ENCODE results near the gene UTS2. TPM values are rescaled to one million over a fixed set of nuclear protein-coding genes. Genes with fewer than 3 reads are reported as not detected.
A peak's percentile ranks its signal among the peaks of the same experiment; 100 is the strongest.

UTS2 gene
- total RNA-seq, 1 experiment from 2014 or later: not detected

GRCh38 chr1:7893529-7894180, 40.8 kb upstream of the UTS2 start:
- peaks cover 6% of the 10 kb centered on the region for H3K36me3 Mint-ChIP-seq (ENCODE audit: insufficient read depth, unreplicated experiment)
- H3K27ac Mint-ChIP-seq (ENCODE audit: low read depth, unreplicated experiment): no peak overlapping the region
- no peak for TF ChIP-seq CTCF (IDR thresholded peaks at IDR 0.05; ENCODE audit: unreplicated experiment)
- H3K4me3 Mint-ChIP-seq (ENCODE audit: unreplicated experiment): no peak overlapping the region
- DNase-seq (ENCODE audit: unreplicated experiment): peak; percentile 87
- H3K4me1 Mint-ChIP-seq (ENCODE audit: insufficient read depth, unreplicated experiment): no peaks in the 10 kb centered on the region
- intact Hi-C loops (cut with micrococcal nuclease): no loop called here
- no TSS peak for BruUV-seq (replicated peaks)
- CTCF ChIA-PET: interaction anchor here (0.8 to 1.1 kb wide), 2 partner anchors 23 to 141 kb away, joined by 3 read pairs; no protein-coding TSS in a partner anchor
- POLR2A ChIA-PET: no interaction called here
- H3K9me3 Mint-ChIP-seq (ENCODE audit: unreplicated experiment): no peaks in the 10 kb centered on the region
- no peaks in the 10 kb centered on the region for H3K27me3 Mint-ChIP-seq (ENCODE audit: insufficient read depth, unreplicated experiment)

GRCh38 chr1:7891804-7892203, 38.9 kb upstream of the UTS2 start:
- no TSS peak for BruUV-seq (replicated peaks)
- intact Hi-C loops (cut with micrococcal nuclease): no loop called here
- DNase-seq (ENCODE audit: unreplicated experiment): no peak
- ChIA-PET POLR2A (no interaction called here), CTCF (interaction anchor here (1.3 kb wide), 1 partner anchor 12 kb away, joined by 3 read pairs; no protein-coding TSS in a partner anchor)
- no peaks in the 10 kb centered on the region for H3K4me1 Mint-ChIP-seq (ENCODE audit: insufficient read depth, unreplicated experiment)
- TF ChIP-seq CTCF (IDR thresholded peaks at IDR 0.05; ENCODE audit: unreplicated experiment): no peak
- no peak overlapping the region for H3K27ac Mint-ChIP-seq (ENCODE audit: low read depth, unreplicated experiment)
- peaks cover 6% of the 10 kb centered on the region for H3K36me3 Mint-ChIP-seq (ENCODE audit: insufficient read depth, unreplicated experiment)
- H3K27me3 Mint-ChIP-seq (ENCODE audit: insufficient read depth, unreplicated experiment): no peaks in the 10 kb centered on the region
- H3K4me3 Mint-ChIP-seq (ENCODE audit: unreplicated experiment): no peak overlapping the region
- no peaks in the 10 kb centered on the region for H3K9me3 Mint-ChIP-seq (ENCODE audit: unreplicated experiment)

GRCh38 chr1:7890853-7891252, 38.0 kb upstream of the UTS2 start:
- Mint-ChIP-seq H3K27ac (ENCODE audit: low read depth, unreplicated experiment) (no peak overlapping the region), H3K4me3 (ENCODE audit: unreplicated experiment) (no peak overlapping the region), H3K4me1 (ENCODE audit: insufficient read depth, unreplicated experiment) (no peaks in the 10 kb centered on the region), H3K9me3 (ENCODE audit: unreplicated experiment) (no peaks in the 10 kb centered on the region), H3K36me3 (ENCODE audit: insufficient read depth, unreplicated experiment) (peaks cover 6% of the 10 kb centered on the region), H3K27me3 (ENCODE audit: insufficient read depth, unreplicated experiment) (no peaks in the 10 kb centered on the region)
- intact Hi-C loops (cut with micrococcal nuclease): no loop called here
- ChIA-PET CTCF (interaction anchor here (0.6 to 0.7 kb wide), 2 partner anchors 14 to 138 kb away, joined by 3 read pairs; no protein-coding TSS in a partner anchor), POLR2A (no interaction called here)
- no TSS peak for BruUV-seq (replicated peaks)
- TF ChIP-seq CTCF (IDR thresholded peaks at IDR 0.05; ENCODE audit: unreplicated experiment): no peak
- DNase-seq (ENCODE audit: unreplicated experiment): no peak

- ChIA-PET CTCF (no interaction called here), POLR2A (no interaction called here)
- Mint-ChIP-seq H3K27ac (ENCODE audit: low read depth, unreplicated experiment) (no peak overlapping the region), H3K4me3 (ENCODE audit: unreplicated experiment) (no peak overlapping the region), H3K27me3 (ENCODE audit: insufficient read depth, unreplicated experiment) (peaks cover 11% of the 10 kb centered on the region), H3K36me3 (ENCODE audit: insufficient read depth, unreplicated experiment) (peaks cover 6% of the 10 kb centered on the region), H3K4me1 (ENCODE audit: insufficient read depth, unreplicated experiment) (no peaks in the 10 kb centered on the region), H3K9me3 (ENCODE audit: unreplicated experiment) (peaks cover 9% of the 10 kb centered on the region)
- no peak for TF ChIP-seq CTCF (IDR thresholded peaks at IDR 0.05; ENCODE audit: unreplicated experiment)
- no TSS peak for BruUV-seq (replicated peaks)
- intact Hi-C loops (cut with micrococcal nuclease): no loop called here
- peak; percentile 43 for DNase-seq (ENCODE audit: unreplicated experiment)
Observed at GRCh38 chr1:7888248-7889081, 35.6 kb upstream of the UTS2 start.
